Measurements from ENCODE around the gene RDX. TPM values are rescaled to one million over a fixed set of nuclear protein-coding genes. Genes with fewer than 3 reads are reported as not detected.

The RDX gene
- polyA plus RNA-seq (2011; rRNA removed) (171 and 183 TPM in 2 replicates), polyA plus RNA-seq (2017; fragmentation: RNase III; extraction: RNeasy Plus Mini Kit Qiagen cat#74134 plus additional on column Dnase treatment) (127 to 158 TPM (median 149 TPM) in 3 replicates), polyA minus RNA-seq (2011; rRNA and poly(A)+ RNA removed) (70.7 and 74.9 TPM in 2 replicates)
- polyA plus RNA-seq (2012; cell fraction: cytosol; rRNA removed) = 34.4 and 47.4 TPM in 2 replicates
- 18.4 and 25.5 TPM in 2 replicates for polyA plus RNA-seq (2012; cell fraction: nucleus; rRNA removed)

GRCh38 chr11:110296226-110297075 is at the start of gene RDX:
Gene RDX (minus strand): TSS chr11:110296614. CDS start chr11:110279692, 16,922 bp downstream.
- DNase-seq (ENCODE audit: low read depth in 1 of 2, low spot score in 1 of 2) = peak; percentile 70 to 79

GRCh38 chr11:110345743-110346142 is 49.3 kb upstream of the RDX start:
- Histone ChIP-seq H3K4me3 (no peak overlapping the region), H3K27ac (no peak overlapping the region), H3K4me2 (no peak overlapping the region), H3K9me3 (no peaks in the 10 kb centered on the region), H3K4me1 (peaks cover 16% of the 10 kb centered on the region; the same call in 2 of the 3 replicates)
- ChIA-PET POLR2A (no interaction called here), CTCF (no interaction called here)
- TF ChIP-seq NPAS2 (CRISPR knock-in tag; IDR thresholded peaks at IDR 0.05; ENCODE audit: borderline replicate concordance) = no peak
- no peak for TF ChIP-seq RNF2 (IDR thresholded peaks at IDR 0.05; ENCODE audit: borderline replicate concordance, low read depth)
- TF ChIP-seq KDM5A (IDR thresholded peaks at IDR 0.05) = no peak
- TF ChIP-seq HDAC2 (IDR thresholded peaks at IDR 0.05) = no peak
- no peak for TF ChIP-seq ZNF302 (CRISPR knock-in tag; IDR thresholded peaks at IDR 0.05)
- no peak for TF ChIP-seq HOXA7 (CRISPR knock-in tag; IDR thresholded peaks at IDR 0.05)
- no peak for TF ChIP-seq ESRRA (IDR thresholded peaks at IDR 0.05; ENCODE audit: borderline replicate concordance, low read length)
- TF ChIP-seq NR3C1 (IDR thresholded peaks at IDR 0.05) = no peak
- TF ChIP-seq CBX2 (IDR thresholded peaks at IDR 0.05; ENCODE audit: borderline replicate concordance, low read depth) = no peak
- no peak for TF ChIP-seq CEBPB (IDR thresholded peaks at IDR 0.05)
- TF ChIP-seq TFCP2L1 (CRISPR knock-in tag; IDR thresholded peaks at IDR 0.05) = no peak
- no peak for TF ChIP-seq SMC3 (IDR thresholded peaks at IDR 0.05)
- ATAC-seq = no peak
- no peak for DNase-seq (ENCODE audit: low read depth in 1 of 2, low spot score in 1 of 2)
- FAIRE-seq = no peak
- WGBS (ENCODE audit: missing lambda C conversion rate) = 67% methylated on average over 3 of the region's 3 CpGs

More at GRCh38 chr11:110296226-110297075, at the start of gene RDX:
- peak; percentile 74 to 77 for ATAC-seq
- FAIRE-seq = no peak
- Histone ChIP-seq H3K9me3 (peaks cover 4% of the 10 kb centered on the region; the same call in 2 of the 3 replicates), H3K4me1 (peaks cover 37% of the 10 kb centered on the region), H3K27ac (peak within 1 kb of the TSS; percentile 96 to 100), H3K4me2 (peak within 1 kb of the TSS; percentile 93), H3K4me3 (peak within 1 kb of the TSS; percentile 67)
- WGBS (ENCODE audit: missing lambda C conversion rate) = 6% methylated on average over 4 of the region's 113 CpGs
- CTCF ChIA-PET = interaction anchor here (1.1 to 1.7 kb wide), 6 partner anchors 10 to 95 kb away, joined by 3 to 5 read pairs (median 4); no protein-coding TSS in a partner anchor
- TF ChIP-seq POLR2A (IDR thresholded peaks at IDR 0.05; ENCODE audit: low read length) = peak; percentile 59
- TF ChIP-seq GATA3 (IDR thresholded peaks at IDR 0.05; ENCODE audit: borderline replicate concordance) = peak; percentile 9; the same call in 1 of the 2 replicates
- TF ChIP-seq KDM1A (IDR thresholded peaks at IDR 0.05; ENCODE audit: low read depth) = no peak
- TF ChIP-seq RAD21 (conservative IDR thresholded peaks at IDR 0.05 in 1 of 2, IDR thresholded peaks at IDR 0.05 in 1 of 2) = peak in 1 of 2 experiments; percentile 32; a peak in 1 of 5 replicates
- TF ChIP-seq SMC3 (IDR thresholded peaks at IDR 0.05) = peak; percentile 21; the same call in 1 of the 3 replicates
- TF ChIP-seq CTCF (IDR thresholded peaks at IDR 0.05) = no peak; the same call in 2 of the 3 replicates
- peak; percentile 55 to 85 for TF ChIP-seq JUN (IDR thresholded peaks at IDR 0.05)
- no peak for TF ChIP-seq CHD4 (IDR thresholded peaks at IDR 0.05; ENCODE audit: borderline replicate concordance)
- TF ChIP-seq EHF (CRISPR knock-in tag; IDR thresholded peaks at IDR 0.05) = no peak
- no peak for TF ChIP-seq NPAS2 (CRISPR knock-in tag; IDR thresholded peaks at IDR 0.05; ENCODE audit: borderline replicate concordance)
- TF ChIP-seq SREBF2 (IDR thresholded peaks at IDR 0.05) = no peak
- no peak for TF ChIP-seq HES2 (IDR thresholded peaks at IDR 0.05)
- TF ChIP-seq MAX (IDR thresholded peaks at IDR 0.05) = peak; percentile 54; the same call in 1 of the 2 replicates
- POLR2A ChIA-PET = interaction anchor here (0.6 to 4.0 kb wide), 5 partner anchors 10 to 66 kb away, joined by 3 to 28 read pairs (median 7); no protein-coding TSS in a partner anchor

Data from A549 (cell line).